Small intestine (tissue), 7 donors: ENCODE data around the gene PHF24. TPM values are rescaled to one million over a fixed set of nuclear protein-coding genes. Genes with fewer than 3 reads are reported as not detected.

ENCODE experiments used
- DNase-seq, 2 donors: peaks; one replicate each; pipeline versions ENCODE4 v3.0.0 to v3.0.0-alpha.2; 2013
- FAIRE-seq: peaks from 2 replicates; lab custom pipeline; 2012; peaks lifted over from hg19 to GRCh38; lab: Jason Lieb, UNC
- H3K27ac ChIP-seq, 3 donors: one replicate each; pipeline ENCODE4 v1.5.1; 2013; ENCODE audit warnings: low read length in 2 of 3, mild to moderate bottlenecking in 2 of 3, control low read depth in 1 of 3, inconsistent platforms in 1 of 3, low read depth in 1 of 3, moderate library complexity in 1 of 3
- H3K27me3 ChIP-seq, 3 donors: one replicate each; pipeline ENCODE4 v1.6.1; 2013; ENCODE audit warnings: low read length in 3 of 3, inconsistent platforms in 1 of 3; ENCODE audit not compliant: control insufficient read depth in 3 of 3, insufficient read depth in 3 of 3
- H3K36me3 ChIP-seq, 3 donors: one replicate each; pipeline ENCODE4 v1.6.1; 2013; ENCODE audit warnings: low read length in 3 of 3, inconsistent platforms in 1 of 3, low read depth in 1 of 3, mild to moderate bottlenecking in 1 of 3, moderate library complexity in 1 of 3; ENCODE audit not compliant: control insufficient read depth in 3 of 3, insufficient read depth in 2 of 3
- H3K4me1 ChIP-seq, 3 donors: one replicate each; pipeline ENCODE4 v1.6.1; 2013; ENCODE audit warnings: low read length in 2 of 3, inconsistent platforms in 1 of 3, low read depth in 1 of 3, mild to moderate bottlenecking in 1 of 3, moderate library complexity in 1 of 3; ENCODE audit not compliant: control insufficient read depth in 3 of 3, insufficient read depth in 2 of 3
- H3K4me3 ChIP-seq, 3 donors: one replicate each; pipeline ENCODE4 v1.5.1; 2013; ENCODE audit warnings: low read length in 3 of 3, control low read depth in 1 of 3, inconsistent platforms in 1 of 3, low read depth in 1 of 3, mild to moderate bottlenecking in 1 of 3, moderate library complexity in 1 of 3
- H3K9me3 ChIP-seq, 2 donors: one replicate each; pipeline ENCODE4 v1.6.1; 2013; ENCODE audit warnings: low read depth in 1 of 2, low read length in 1 of 2; ENCODE audit not compliant: control insufficient read depth in 2 of 2, insufficient read depth in 1 of 2
- WGBS, 3 donors: extraction: QIAGEN DNeasy Blood & Tissue Kit; methylation state at CpG; one replicate each; pipeline ENCODE4 v1.1.7; 2013; 5-methylcytosine and 5-hydroxymethylcytosine counted together
- polyA plus RNA-seq, 4 donors: library from polyadenylated mRNA; stranded (reverse) in 3 of 4; unstranded in 1 of 4; fragments of 200-250 nt in 3 of 4; fragments of 120-200 nt in 1 of 4; gene quantifications; one replicate each; pipeline versions ENCODE4 v1.2.1 to v1.2.3, GENCODE V29; 2013
- donor health status: healthy with polysubstance abuse.
- donor health status: control.
- donor health status: control.
- donor health status: Bipolar disorder and iron deficiency.
- donor health status: healthy.

PHF24 gene
- polyA plus RNA-seq, 4 donors = 0.15 to 0.39 TPM; not detected in 2

- WGBS, 3 donors = 21 to 59% (median 57%) methylated on average over 10 of the region's 10 CpGs
- H3K27me3 ChIP-seq = no peaks in the 10 kb centered on the region
- DNase-seq (peak; percentile 93 to 97), FAIRE-seq (no peak)
- no peak overlapping the region for H3K4me3 ChIP-seq
- peak overlapping the region; percentile 27 to 86 (median 86) for H3K27ac ChIP-seq
- H3K9me3 ChIP-seq = no peaks in the 10 kb centered on the region
- peaks cover 0 to 53% (median 8%) of the 10 kb centered on the region in 3 donors for H3K4me1 ChIP-seq
- peaks cover 0 to 25% (median 0%) of the 10 kb centered on the region in 3 donors for H3K36me3 ChIP-seq
Observed at GRCh38 chr9:34996905-34997279, 38.8 kb downstream of the PHF24 start.

DNA sequence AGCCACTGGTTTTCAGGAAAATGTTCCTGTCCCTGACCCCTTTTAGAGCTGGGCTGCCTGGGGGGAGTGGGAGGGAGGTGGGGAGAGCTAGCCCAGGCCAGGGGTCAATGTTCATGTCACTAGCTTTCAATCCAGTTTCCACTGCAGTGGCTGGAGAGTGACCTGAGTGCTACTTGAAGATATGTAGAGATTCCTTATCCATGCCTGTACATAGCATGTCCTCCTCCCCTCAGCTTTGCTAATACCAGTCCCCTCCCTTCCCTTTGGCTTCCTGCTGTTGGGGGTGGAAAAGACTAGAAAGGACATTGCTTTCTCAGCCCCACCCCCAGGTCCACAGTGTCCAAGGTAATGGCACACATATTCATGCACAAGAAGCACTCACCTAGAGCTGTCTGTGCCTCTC lies 39.3 kb downstream of the PHF24 start:
- Histone ChIP-seq H3K36me3 (peaks cover 0 to 25% (median 0%) of the 10 kb centered on the region in 3 donors), H3K27ac (peak overlapping the region; percentile 27 to 86 (median 86)), H3K4me1 (peaks cover 0 to 50% (median 8%) of the 10 kb centered on the region in 3 donors), H3K9me3 (no peaks in the 10 kb centered on the region), H3K4me3 (no peak overlapping the region), H3K27me3 (no peaks in the 10 kb centered on the region)
- DNase-seq = peak; percentile 68 to 78
- FAIRE-seq = no peak

DNA sequence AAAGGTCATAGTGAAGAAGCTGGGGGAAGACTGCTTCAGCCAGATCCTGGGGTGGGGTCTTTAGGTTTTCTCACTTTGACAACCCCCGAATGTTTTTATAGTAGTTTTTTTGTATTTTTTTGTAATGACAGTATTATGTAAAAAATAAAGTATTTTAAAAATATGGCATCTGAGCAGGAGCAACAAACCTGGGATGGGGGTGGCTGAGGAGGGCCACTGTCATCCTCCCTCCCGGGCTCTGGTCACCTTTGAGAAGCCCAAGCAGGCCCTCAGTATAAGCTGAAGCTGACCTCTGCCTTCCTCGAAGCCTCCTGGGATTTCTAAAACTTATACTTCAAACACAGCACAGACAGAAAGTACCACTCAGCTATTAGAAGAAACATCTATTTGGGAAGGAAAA lies 40.2 kb downstream of the PHF24 start:
- Histone ChIP-seq H3K4me1 (peaks cover 0 to 43% (median 8%) of the 10 kb centered on the region in 3 donors), H3K27me3 (no peaks in the 10 kb centered on the region), H3K27ac (peak overlapping the region in 2 of 3 donors; percentile 86), H3K4me3 (no peak overlapping the region), H3K9me3 (no peaks in the 10 kb centered on the region), H3K36me3 (peaks cover 0 to 25% (median 0%) of the 10 kb centered on the region in 3 donors)
- FAIRE-seq = no peak
- 79 to 91% (median 85%) methylated on average over 3 of the region's 3 CpGs for WGBS, 3 donors
- no peak for DNase-seq

DNA sequence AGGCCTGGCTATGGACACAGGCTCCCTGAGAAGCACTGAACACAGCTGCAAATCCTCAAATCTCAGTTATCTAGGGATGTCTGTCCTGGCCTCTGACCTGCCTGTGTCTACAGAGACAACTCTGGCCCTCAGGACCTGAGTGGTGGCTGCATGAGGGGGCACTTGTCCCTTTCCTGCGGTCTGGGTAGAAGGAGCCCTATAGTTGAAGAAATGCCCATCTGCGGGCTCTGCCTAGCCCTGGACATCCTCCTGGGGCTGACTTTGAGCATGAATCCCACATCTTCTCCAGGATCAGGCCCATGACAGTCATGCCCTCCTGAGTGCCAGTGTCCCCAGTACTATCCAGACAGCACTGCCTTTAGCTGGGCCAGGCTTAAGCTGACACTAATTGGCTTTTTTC lies 41.5 kb downstream of the PHF24 start:
- Histone ChIP-seq H3K36me3 (peaks cover 0 to 25% (median 0%) of the 10 kb centered on the region in 3 donors), H3K27ac (no peak overlapping the region), H3K27me3 (no peaks in the 10 kb centered on the region), H3K4me3 (no peak overlapping the region), H3K4me1 (peaks cover 0 to 32% (median 8%) of the 10 kb centered on the region in 3 donors), H3K9me3 (no peaks in the 10 kb centered on the region)
- FAIRE-seq (no peak), DNase-seq (no peak)
- 97 to 100% (median 99%) methylated on average over 2 of the region's 2 CpGs for WGBS, 3 donors

- H3K9me3 ChIP-seq = no peaks in the 10 kb centered on the region
- 92 to 95% (median 94%) methylated on average over 6 of the region's 6 CpGs for WGBS, 3 donors
- H3K4me1 ChIP-seq = peaks cover 0 to 25% (median 8%) of the 10 kb centered on the region in 3 donors
- FAIRE-seq (no peak), DNase-seq (no peak)
- no peaks in the 10 kb centered on the region for H3K27me3 ChIP-seq
- H3K4me3 ChIP-seq = no peak overlapping the region
- peaks cover 0 to 21% (median 0%) of the 10 kb centered on the region in 3 donors for H3K36me3 ChIP-seq
- no peak overlapping the region for H3K27ac ChIP-seq
Observed at GRCh38 chr9:35000535-35001284, 42.6 kb downstream of the PHF24 start.

- Histone ChIP-seq H3K27me3 (no peaks in the 10 kb centered on the region), H3K4me3 (no peak overlapping the region), H3K36me3 (peaks cover 0 to 18% (median 0%) of the 10 kb centered on the region in 3 donors), H3K4me1 (peaks cover 0 to 21% (median 6%) of the 10 kb centered on the region in 3 donors), H3K27ac (no peak overlapping the region), H3K9me3 (no peaks in the 10 kb centered on the region)
- DNase-seq (no peak), FAIRE-seq (no peak)
- WGBS, 3 donors = 66 to 70% (median 66%) methylated on average over 2 of the region's 2 CpGs
Observed at GRCh38 chr9:35001285-35001677, 43.2 kb downstream of the PHF24 start.

- H3K4me1 ChIP-seq = peaks cover 0 to 16% (median 3%) of the 10 kb centered on the region in 3 donors
- no peak for FAIRE-seq
- 90 to 93% (median 92%) methylated on average over 2 of the region's 2 CpGs for WGBS, 3 donors
- H3K9me3 ChIP-seq = no peaks in the 10 kb centered on the region
- H3K36me3 ChIP-seq = peaks cover 0 to 13% (median 0%) of the 10 kb centered on the region in 3 donors
- DNase-seq = no peak
- H3K27ac ChIP-seq = no peak overlapping the region
- H3K4me3 ChIP-seq = no peak overlapping the region
- H3K27me3 ChIP-seq = no peaks in the 10 kb centered on the region
Observed at GRCh38 chr9:35001803-35002502, 43.9 kb downstream of the PHF24 start.

DNA sequence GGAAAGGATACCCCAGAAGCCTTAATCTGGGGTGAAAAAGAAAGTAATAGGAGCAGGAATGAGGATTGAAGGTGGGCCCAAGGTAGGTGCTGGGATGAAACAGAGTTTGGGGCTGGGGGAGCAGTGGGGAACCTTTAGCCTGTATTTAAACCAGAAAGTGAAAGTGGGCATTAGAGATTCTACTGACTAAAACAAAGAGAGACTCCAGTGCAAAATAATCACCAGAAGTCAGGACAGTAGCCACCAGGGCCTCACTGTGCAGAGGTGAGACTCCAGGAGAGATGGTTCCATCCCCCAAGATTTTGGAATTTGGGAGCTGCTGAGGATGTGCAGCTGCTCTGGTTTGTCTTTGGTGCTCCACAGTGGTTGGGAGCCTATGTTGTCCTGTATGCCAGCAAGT lies 44.5 kb downstream of the PHF24 start:
- H3K4me3 ChIP-seq = no peak overlapping the region
- no peak for FAIRE-seq
- peaks cover 0 to 9% (median 0%) of the 10 kb centered on the region in 3 donors for H3K36me3 ChIP-seq
- H3K27ac ChIP-seq = no peak overlapping the region
- DNase-seq = no peak
- H3K9me3 ChIP-seq = no peaks in the 10 kb centered on the region
- no peaks in the 10 kb centered on the region for H3K27me3 ChIP-seq
- H3K4me1 ChIP-seq = peaks cover 0 to 10% (median 3%) of the 10 kb centered on the region in 3 donors
